ENCODE results near the gene MADCAM1.

Gene MADCAM1

GRCh38 chr19:512547-513365, 16.5 kb downstream of the MADCAM1 start:
- Histone ChIP-seq H3K36me3 (peaks cover 7% of the 10 kb centered on the region), H3K4me3 (ENCODE audit: low read depth, low read length) (no peak overlapping the region), H3K4me1 (no peaks in the 10 kb centered on the region), H3K27me3 (no peaks in the 10 kb centered on the region), H3K9me3 (no peaks in the 10 kb centered on the region)
- TF ChIP-seq, protein P1, sequence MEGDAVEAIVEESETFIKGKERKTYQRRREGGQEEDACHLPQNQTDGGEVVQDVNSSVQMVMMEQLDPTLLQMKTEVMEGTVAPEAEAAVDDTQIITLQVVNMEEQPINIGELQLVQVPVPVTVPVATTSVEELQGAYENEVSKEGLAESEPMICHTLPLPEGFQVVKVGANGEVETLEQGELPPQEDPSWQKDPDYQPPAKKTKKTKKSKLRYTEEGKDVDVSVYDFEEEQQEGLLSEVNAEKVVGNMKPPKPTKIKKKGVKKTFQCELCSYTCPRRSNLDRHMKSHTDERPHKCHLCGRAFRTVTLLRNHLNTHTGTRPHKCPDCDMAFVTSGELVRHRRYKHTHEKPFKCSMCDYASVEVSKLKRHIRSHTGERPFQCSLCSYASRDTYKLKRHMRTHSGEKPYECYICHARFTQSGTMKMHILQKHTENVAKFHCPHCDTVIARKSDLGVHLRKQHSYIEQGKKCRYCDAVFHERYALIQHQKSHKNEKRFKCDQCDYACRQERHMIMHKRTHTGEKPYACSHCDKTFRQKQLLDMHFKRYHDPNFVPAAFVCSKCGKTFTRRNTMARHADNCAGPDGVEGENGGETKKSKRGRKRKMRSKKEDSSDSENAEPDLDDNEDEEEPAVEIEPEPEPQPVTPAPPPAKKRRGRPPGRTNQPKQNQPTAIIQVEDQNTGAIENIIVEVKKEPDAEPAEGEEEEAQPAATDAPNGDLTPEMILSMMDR (IDR thresholded peaks at IDR 0.05; ENCODE audit: low read depth, low read length), result no peak
- no peak for DNase-seq

DNA sequence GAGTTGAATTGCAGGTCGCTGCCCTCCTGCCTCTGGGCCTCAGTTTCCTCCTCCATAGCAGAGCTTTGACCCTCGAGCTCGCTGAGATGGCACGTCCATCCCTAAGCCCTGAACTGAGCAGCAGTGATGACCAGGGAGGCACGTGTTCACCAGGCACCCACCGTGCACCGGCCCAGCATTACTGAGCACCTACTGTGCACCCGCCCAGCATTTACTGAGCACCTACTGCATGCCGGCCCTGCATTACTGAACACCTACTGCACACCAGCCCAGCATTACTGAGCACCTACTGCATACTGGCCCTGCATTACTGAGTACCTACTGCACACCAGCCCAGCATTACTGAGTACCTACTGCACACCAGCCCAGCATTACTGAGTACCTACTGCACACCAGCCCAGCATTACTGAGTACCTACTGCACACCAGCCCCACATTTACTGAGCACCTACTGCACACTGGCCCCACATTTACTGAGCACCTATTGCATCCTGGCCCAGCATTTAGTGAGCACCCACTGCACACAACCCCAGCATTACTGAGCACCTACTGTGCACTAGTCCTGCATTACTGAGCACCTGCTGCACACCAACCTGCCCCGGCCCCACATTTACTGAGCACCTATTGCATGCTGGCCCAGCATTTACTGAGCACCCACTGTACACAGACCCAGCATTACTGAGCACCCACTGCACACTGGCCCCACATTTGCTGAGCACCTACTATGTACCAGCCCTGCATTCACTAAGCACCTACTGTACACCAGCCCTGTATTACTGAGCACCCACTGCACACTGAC, 17.3 kb downstream of the MADCAM1 start:
- Histone ChIP-seq H3K27me3 (no peaks in the 10 kb centered on the region), H3K4me3 (ENCODE audit: low read depth, low read length) (no peak overlapping the region), H3K36me3 (peaks cover 7% of the 10 kb centered on the region), H3K4me1 (no peaks in the 10 kb centered on the region), H3K9me3 (no peaks in the 10 kb centered on the region)
- DNase-seq, result no peak
- TF ChIP-seq, protein P1 (IDR thresholded peaks at IDR 0.05; ENCODE audit: low read depth, low read length), result no peak

- no peak for DNase-seq
- Histone ChIP-seq H3K4me1 (no peaks in the 10 kb centered on the region), H3K4me3 (ENCODE audit: low read depth, low read length) (no peak overlapping the region), H3K36me3 (peaks cover 6% of the 10 kb centered on the region), H3K27me3 (no peaks in the 10 kb centered on the region), H3K9me3 (no peaks in the 10 kb centered on the region)
- TF ChIP-seq, protein P1 (IDR thresholded peaks at IDR 0.05; ENCODE audit: low read depth, low read length), result no peak
Measured at GRCh38 chr19:514166-514663, 17.9 kb downstream of the MADCAM1 start.

DNA sequence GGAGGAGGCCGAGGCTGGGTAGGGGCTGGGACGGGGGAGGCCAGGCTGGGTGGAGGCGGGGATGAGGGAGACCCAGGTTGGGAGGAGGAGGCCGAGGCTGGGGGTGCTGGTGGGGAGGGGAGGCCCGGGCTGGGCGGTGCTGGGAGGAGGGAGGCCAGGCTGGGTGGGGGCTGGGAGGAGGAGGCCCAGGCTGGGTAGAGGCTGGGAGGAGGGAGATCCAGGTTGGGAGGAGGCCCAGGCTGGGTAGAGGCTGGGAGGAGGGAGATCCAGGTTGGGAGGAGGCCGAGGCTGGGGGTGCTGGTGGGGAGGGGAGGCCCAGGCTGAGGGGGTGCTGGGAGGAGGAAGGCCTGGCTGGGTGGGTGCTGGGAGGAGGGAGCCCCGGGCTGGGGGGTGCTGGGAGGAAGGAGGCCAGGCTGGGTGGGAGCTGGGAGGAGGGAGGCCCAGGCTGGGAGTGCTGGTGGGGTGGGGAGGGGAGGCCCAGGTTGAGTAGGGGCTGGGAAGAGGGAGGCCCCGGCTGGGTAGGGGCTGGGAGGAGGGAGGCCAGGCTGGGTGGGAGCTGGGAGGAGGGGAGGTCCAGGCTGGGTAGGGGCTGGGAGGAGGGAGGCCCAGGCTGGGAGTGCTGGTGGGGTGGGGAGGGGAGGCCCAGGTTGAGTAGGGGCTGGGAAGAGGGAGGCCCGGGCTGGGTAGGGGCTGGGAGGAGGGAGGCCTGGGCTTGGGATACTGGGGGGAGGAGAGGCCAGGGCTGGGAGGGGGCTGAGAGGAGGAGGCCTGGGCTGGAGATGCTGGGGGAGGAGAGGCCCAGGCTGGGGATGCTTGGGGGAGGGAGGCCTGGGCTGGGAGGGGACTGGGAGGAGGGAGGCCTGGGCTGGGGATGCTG, 21.7 kb downstream of the MADCAM1 start:
- Histone ChIP-seq H3K9me3 (peaks cover 5% of the 10 kb centered on the region; the same call in 1 of the 2 replicates), H3K4me1 (no peaks in the 10 kb centered on the region), H3K36me3 (peaks cover 5% of the 10 kb centered on the region), H3K27me3 (no peaks in the 10 kb centered on the region), H3K4me3 (ENCODE audit: low read depth, low read length) (no peak overlapping the region)
- TF ChIP-seq, protein P1 (IDR thresholded peaks at IDR 0.05; ENCODE audit: low read depth, low read length), result no peak
- no peak for DNase-seq

GRCh38 chr19:518598-519231, 22.4 kb downstream of the MADCAM1 start:
- TF ChIP-seq, protein P1 (IDR thresholded peaks at IDR 0.05; ENCODE audit: low read depth, low read length), result no peak
- peaks cover 5% of the 10 kb centered on the region; the same call in 1 of the 2 replicates for H3K9me3 ChIP-seq
- no peak for DNase-seq
- no peaks in the 10 kb centered on the region for H3K4me1 ChIP-seq
- H3K36me3 ChIP-seq, result peaks cover 5% of the 10 kb centered on the region
- H3K4me3 ChIP-seq (ENCODE audit: low read depth, low read length), result no peak overlapping the region
- no peaks in the 10 kb centered on the region for H3K27me3 ChIP-seq
